HG03520 (cell line): Measurements from ENCODE around the gene GRM4.

Experiments used
- ATAC-seq: cut with Tn5 transposase; IDR thresholded peaks from one replicate; pipeline ENCODE4 v1.9.1; 2021; ENCODE audit warnings: mild to moderate bottlenecking, moderate library complexity; ENCODE audit not compliant: unreplicated experiment

The GRM4 gene

DNA sequence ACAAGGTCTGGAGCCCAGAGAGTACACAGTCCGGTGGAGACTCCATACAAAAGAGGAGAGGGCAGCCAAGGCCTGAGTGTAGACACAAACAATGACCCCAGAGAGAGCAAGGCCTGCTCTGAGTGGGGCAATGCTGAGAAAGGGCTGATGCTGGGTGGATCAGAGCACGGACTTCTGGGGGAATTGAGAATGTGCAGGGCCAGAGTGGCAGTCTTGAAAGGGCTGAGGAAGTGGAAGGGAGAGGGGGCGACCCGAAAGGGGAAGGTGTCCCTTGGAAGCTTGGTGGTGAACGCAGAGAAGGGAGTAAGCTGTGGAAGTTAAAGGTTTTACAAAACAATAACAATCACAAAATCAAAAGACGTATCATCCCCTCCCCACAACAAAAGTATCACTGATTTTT, 12.0 kb upstream of the GRM4 start:
- no peak for ATAC-seq

DNA sequence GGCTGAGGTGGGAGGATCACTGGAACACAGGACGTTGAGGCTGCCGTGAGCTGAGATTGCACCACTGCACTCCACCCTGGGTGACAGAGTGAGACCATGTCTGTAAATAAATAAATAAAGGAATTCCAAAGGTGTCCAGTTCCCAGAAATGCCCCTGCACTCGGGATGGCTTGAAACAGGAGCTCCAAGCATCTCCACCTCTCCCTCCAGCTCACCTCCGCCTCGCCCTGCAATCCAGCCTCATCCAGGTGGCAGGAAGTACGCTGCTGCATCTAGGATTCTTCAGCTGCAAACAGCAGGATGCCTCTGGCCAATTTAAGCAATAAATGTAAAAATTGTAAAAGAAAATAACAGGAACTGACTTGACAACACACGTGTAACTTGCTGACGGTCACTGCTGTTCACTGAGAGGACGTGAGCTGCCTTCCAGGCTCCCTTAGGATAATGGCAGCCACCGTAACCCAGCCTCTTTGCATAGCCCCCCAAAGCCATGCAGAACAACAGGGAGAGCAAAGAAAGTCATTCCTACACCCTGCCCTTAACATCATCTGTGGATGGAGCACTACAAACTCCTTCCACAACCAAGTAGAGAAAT, 11.4 kb upstream of the GRM4 start:
- ATAC-seq: no peak

DNA sequence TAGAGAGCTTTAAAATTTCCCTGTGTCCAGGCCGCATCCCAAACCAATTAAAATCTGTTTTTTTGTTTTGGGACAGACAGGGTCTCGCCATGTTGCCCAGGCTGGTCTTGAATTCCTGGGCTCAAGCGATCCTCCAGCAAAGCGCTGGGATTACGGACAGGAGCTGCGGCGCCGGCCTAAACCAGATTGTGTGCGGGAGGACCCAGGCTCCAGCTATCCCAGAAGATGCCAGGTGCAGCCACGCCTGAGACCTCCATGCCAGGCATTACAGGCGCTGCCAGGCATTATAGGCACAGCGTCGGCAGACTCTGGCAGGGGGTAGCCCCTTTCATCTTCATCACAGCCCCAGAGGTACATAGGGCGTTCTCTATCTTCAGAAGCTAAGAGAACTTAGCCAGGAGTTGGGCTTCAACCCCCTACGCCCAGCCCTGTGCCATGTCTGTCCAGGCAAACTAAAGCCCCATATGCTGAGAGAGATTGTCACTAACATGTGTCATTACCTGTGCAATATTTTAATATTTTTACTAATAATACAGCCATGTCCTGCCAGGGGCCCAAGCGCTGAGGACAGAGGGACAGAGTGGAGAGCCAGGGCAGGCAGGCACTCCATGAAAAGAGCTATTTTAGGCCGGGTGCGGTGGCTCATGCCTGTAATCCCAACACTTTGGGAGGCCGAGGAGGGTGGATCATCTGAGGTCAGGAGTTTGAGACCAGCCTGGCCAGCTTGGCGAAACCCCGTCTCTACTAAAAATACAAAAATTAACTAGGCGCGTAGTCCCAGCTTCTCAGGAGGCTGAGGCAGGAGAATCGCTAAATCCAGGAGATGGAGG, 9.8 kb upstream of the GRM4 start:
- no peak for ATAC-seq

DNA sequence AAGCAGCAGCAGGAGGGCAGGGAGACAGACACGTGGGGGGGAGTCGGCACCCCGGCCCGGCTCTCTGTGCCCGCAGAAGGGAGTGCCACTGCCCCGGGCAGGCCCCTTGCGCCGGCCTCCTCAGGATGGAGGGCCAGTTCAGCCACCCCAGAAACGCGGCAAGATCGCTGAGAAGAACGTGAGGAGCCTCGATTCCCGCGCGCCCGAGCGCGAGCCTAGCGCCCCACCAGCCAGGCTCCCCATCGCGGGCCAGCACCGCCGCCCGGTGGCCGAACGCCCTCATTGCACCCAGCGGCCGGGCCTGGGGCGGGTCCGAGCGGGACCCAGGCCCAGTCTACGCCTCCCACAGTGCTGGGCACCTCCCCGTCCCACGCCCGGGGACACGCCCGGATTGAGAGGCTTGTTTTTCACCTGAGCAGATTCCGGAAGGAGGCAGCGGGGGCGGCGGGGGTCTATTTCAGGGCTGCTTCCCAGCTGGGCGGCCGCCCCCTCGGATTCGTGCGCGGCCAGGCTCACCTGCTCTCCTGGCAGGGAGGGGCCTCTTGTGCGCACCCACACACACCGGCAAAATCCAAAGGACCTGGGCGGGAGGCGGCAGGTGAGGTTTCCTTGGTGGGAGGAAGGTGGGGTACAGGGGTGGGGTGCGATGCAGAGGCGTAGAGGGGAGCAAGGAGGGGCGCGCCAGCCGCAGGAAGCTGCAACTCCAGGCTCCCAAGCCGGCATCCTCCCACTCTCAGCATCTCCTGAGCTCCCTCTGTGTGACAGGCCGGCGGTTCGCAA, 9.0 kb upstream of the GRM4 start:
- ATAC-seq: no peak

DNA sequence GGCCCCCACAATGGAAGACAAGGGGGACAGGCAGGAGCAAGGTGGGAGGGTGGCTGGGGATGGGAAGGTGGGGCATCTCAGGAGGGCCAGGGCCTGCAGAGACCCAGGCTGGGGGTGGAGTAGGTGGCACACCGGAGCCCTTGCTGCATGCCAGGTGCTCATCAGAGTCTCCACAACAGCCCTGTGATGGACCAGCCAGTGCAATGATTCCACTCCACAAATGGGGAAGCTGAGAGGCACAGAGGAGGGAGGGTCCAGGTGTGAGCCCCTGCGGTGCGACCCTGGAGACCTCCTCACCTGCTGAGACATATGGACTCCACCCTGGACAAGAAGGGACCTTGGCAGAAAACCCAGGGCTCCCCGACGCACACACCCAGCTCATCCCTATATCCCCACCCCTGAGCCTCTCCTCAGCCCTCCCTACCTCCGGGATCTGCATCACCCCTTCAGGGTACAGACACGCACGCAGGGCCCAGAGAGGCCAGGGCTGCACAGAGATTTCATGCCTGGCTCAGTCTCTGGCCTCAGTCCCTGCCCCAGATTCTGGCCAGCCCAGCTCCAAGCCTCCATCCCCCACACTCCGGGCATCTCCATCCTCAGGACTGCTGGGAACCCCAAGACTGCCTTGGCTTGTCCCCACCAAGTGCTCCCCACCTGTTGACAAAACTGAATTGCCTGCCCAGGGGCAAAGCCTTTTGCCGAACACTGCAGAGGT, 7.1 kb upstream of the GRM4 start:
- no peak for ATAC-seq

DNA sequence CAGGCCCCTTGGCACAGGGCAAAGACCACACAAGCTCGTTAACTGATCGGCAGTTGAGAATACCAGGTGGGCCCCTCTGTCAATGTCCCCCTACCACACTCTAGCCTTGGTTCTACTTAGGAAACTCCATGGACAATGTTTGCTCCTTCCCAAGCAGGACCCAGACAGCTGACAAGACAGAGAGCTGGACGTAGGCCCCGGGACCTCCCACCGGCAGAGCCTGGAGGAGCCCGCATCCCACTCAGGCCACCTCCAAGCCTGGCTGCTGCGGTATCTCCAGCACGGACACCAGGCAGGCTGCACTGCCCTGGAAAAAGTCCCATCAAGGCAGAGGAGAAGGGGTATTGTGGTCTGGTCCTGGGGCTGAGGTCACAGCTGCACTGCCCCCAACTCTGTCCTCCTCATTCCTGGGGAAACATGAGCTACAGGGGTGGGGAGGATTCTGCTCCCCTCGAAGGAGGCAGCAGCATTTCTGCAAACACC, 6.2 kb upstream of the GRM4 start:
- no peak for ATAC-seq

DNA sequence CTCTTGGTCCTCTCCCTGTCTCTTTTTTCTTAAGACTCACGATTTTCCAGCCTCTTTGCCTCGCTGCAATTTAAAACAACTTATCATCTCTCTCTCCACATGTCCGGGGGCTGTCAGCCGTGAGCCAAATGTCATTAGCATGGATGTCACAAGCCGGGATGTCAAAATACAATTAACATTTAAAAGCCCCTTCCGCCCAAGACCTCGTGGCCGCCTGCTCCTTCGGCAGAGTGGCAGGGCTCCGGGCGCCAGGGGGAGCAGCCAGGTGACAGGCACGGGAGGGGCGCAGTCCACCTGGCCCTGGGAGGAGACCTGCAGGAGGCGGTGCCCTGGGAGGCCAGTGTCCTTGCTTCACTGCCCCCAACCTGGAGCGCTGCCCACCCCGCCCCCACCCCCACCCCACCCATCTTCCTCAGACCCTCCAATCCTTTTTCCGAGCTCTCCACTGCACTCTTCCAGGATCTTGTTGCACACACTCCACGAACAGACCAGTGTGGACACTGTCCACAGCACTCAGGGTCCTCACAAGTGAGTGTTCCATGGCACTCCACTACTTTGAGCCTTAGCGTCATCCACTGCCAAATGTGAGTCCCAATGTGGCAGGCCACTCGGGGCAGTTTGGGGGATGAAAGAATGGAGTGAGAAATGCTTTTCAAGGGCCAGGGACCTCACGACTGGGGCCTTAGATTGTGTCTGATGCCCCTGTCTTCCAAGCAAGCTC, 5.6 kb upstream of the GRM4 start:
- no peak for ATAC-seq

DNA sequence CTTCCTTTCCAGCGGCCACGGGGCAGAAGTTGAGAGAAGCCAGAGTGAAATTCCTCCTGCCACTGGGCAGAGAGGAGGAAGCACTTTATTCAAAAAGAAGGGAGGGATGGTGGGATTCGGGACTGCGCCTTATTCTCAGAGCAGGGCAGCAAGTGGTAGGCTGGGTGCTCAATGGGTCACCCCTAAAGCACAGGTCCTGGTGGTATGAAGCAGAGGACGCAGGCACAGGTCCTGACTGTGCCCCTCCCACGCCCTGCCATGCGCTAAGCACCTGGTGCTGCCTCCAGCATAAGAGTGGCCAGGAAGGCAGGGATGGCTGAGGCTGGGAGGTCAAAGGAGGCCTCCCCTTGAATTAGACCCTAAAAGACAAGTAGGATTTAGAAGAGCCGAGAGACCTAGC, 4.9 kb upstream of the GRM4 start:
- ATAC-seq: no peak

DNA sequence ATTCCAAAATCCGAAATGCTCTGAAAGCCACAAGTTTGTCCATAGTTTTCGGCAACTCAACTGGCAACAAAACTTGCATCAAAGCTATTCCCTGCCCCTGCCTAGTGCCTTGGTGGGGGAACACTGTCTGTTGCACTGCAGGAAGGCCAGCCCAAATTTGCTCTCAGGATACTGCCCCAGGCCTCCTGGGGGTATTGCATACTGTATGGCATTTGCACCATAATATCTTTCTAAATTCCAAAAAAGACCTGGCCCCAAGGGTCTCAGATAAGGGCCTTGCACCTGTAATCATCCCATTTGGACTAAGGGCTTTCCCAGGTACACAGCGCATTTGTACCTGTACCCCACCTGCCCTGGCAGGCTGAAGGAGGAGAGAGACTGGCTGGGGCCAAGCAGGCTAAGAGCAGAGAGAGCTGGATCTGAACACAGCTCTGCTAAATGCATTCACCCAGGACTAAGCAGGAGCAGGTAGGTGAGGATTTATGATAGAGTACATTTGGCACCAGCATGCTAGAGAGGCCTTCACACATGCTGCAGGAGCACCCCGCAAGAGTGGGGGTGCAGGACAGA, 4.0 kb upstream of the GRM4 start:
- no peak for ATAC-seq

DNA sequence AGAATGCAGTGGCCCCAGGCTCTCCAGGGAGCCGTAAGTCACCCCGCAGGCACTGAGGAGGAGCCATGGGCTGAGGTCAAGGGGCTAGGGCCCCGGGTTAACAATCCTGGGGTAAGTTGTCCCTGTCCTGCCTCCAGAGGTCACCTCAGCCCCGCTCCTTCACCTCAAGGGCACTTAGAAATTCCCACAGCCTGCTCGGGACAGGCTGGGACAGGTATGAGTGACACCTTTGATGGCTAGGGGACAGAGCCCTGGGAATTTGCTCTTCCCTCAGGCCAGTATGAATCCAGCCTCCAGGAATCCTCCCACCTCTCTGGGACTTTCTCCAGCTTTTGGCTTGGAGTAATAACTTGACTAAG, 3.5 kb upstream of the GRM4 start:
- no peak for ATAC-seq

DNA sequence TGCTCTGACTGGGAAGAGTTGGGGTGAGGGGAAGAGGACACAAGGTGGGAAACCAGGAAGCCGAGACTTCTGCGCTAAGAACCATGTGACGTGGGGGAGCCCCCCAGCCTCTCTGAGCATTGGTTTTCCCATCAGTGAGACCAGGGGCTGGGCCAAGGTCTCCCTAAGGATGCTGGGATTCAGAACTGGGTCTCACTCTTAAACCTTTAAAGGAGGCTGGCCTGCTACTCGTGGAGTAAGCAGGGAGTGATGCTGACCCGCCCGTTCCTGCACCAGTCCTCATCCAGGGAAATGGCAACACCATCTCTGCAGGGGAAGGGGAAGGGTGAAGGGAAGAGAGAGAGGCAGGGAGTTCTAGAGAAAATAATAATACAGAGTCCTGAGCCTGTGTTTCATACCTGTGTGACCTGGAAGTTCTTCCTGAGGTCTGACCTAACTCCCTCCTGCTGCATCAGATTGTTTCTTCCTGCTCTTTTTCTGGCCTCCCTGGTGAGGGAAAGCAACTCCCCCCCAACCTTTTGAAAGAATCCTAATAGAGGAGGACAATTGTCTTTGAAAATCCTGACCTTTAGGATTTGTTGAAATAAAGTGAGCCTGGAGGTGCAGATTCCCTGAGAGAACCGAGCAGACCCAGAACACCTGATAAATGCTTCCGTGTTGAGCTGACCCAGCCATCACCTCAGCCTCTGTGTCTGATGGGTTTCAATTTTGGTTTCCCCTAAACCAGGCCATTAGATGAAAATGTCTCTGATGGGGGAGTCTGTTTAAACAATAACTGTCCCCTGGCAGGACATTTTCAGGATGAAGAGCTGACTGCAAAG, 3.0 kb upstream of the GRM4 start:
- ATAC-seq: no peak

DNA sequence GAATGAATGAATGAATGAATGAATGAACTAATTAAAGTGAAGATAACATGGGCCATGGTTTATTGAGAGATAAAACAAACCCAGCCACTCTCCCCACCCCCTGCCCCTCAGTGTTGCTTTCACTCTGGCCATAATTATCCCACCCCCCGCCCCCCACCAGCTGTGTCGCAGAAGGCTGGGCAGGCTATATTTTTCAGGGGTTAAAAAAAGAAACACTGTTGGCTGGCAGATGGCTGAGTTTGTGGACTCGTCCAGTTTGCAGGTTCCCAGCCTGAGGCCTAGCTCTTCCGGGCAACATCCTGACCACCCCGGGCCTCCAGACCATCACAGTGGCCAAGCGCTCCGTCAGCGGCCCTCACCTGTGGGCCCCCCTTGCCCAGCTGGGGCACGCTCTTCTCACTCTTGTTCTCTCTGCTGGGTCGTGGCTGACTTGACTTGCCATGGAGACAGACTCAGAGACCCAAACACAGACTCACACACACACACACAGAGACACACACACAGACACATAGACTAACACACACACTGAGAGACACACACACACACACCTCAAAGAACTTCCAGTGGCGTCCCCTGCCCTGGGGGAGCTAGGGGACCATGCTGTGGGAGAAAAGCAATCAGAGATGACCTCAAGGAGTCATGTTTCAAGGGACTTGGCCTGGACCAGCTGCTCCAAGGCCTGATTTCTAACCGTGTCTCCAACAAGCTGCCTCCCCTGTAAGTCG, 2.2 kb upstream of the GRM4 start:
- no peak for ATAC-seq

DNA sequence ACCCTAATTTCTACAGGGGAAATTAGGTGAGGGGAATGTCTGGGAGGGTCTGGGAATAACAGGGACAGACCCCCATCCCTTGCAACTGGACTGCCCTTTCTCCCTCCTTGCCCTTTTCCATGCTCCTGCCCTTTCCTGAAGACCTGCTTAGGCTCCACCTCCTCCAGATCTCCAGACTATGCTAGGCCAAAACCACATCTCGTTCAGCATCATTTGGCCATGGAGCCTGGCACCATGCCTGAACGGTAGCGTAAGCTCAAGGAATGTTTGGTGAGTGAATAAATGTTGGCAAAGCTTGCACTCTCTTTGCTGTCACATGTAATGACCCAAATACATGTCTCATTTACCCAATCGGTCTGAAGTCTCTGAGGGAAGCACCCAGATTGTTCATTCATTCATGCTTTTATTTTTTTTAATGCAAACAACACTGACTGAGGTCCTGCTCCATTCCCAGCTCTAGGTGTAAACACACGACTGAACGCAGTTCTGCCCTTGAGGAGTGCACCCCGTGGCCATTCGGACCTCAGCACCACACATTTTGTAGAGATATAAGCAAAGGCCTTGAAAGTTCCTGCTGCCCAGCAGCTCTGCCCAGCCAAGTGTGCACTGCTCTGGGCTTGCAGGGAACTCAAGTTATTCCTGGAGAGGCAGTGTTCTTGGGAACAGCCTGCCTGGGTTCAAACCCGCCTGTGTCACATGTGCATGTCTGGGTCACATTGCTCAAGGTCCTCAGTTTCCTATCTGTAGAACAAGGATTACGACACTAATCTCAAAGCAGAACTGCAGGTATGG, 1.1 kb upstream of the GRM4 start:
- no peak for ATAC-seq

DNA sequence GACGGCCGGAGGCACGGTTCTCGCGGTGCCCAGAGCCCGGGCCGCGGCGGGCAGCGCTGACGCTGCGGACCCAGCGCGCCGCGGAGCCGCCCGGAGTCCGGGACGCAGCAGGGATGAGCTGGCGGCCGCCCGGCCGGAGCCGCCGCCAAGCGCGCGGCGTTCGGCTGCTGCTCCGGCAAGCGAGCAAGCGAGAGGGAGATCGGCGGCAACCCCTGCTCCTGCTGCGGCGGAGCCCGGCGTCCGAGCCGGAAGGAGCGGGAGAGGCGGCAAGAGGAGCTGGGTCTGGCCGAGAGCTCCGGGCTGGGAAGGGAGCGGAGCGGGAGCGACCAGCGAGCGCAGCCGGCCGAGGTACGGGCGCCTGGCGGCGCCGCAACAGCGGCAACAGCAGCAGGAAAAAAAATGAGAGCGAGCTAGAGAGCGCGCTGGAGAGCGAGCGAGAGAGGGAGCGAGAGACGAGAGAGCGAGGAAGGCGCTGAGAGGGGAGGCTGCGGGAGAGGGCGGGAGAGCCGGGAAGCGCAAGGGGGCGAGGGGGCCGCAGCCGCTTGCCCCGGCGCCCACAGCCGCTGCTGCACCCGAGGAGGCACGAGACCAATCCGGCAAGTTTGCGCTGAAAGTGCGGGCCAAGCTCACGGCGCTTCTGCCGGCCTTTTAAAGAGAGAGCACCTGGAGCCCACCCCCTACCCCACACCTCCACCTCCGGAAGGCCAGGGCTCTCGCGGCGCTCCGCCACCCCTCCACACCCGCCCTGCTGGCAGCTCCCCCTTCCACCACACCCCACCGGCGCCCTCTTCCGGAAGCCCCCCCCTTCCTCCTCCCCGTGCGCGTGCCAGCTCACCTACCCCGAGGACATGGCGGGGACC, 496 bp downstream of the GRM4 start:
- ATAC-seq: no peak

DNA sequence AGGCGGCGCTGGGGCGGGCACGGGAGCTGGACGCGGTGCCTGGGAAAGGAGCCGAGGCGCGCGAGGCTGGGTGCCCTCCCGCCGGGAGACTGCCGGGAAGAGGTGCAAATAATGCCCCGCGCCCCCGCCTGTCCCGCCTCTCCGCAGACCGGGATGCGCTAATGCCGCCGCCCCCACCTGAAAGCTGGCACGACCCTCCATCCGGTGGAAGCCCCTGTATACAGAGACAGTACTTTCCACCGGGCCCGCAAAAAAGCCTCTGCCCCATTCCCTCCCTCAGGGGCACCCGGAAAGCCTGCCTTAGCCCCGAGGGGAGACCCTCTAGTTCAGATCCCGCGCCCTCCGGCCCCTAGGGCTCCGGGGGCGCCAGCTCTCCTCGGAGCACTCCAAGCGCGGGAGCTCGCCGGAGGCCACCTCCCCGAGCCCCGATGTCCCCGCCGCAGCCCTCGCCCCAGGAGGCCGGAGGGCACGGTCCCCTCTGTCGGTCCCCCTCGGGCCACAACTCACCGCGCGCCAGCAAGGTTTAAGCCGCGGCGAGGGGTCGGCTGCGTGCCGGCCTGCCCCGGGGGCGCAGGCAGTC, 1.2 kb downstream of the GRM4 start:
- no peak for ATAC-seq

DNA sequence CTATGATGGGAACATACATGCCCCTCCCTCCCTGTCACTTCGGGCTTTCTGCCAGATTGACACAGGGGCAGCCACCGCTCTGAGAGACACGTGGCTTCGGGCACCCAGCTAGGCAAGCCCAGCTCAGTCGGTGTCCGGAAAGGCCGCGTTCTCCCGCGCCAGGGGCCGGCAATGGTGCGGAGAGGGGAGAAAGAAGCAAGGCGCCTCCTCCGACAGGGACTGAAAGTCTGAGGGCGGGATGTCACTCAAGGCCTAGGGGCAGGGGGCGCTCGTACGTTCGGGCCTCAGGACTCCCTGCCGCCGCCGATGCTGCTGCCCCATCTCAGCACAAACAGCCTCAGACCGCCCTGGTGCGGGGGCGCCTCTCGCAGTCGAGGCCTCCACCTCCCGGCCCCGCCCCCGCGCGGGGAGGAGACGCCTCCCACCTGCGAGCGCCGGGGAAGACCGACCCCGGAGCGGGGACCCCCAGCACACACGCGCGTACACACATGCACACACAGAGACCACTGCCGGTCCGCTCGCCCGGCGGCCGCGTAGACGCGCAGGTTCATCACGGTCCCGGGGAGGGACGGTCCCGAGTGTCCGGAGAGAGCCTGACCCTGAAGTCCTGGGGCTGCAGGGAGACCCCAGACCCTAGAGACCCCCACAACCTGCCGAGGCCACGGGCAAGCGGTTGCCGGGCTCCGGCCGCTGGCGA, 1.9 kb downstream of the GRM4 start:
- no peak for ATAC-seq
